ENCODE data around the gene CD2AP. TPM values are rescaled to one million over a fixed set of nuclear protein-coding genes. Genes with fewer than 3 reads are reported as not detected.

Gene CD2AP
- total RNA-seq, 3 donors from 2014 or later, result 21.3 to 60.7 (median 34.4) TPM

- Histone ChIP-seq H3K36me3 (no peaks in the 10 kb centered on the region), H3K4me3 (no peak overlapping the region), H3K9me3 (no peaks in the 10 kb centered on the region), H3K27ac (no peak overlapping the region), H3K27me3 (no peaks in the 10 kb centered on the region), H3K4me1 (no peaks in the 10 kb centered on the region)
- no peak for TF ChIP-seq POLR2AphosphoS5 (IDR thresholded peaks at IDR 0.05)
- TF ChIP-seq, protein P1, sequence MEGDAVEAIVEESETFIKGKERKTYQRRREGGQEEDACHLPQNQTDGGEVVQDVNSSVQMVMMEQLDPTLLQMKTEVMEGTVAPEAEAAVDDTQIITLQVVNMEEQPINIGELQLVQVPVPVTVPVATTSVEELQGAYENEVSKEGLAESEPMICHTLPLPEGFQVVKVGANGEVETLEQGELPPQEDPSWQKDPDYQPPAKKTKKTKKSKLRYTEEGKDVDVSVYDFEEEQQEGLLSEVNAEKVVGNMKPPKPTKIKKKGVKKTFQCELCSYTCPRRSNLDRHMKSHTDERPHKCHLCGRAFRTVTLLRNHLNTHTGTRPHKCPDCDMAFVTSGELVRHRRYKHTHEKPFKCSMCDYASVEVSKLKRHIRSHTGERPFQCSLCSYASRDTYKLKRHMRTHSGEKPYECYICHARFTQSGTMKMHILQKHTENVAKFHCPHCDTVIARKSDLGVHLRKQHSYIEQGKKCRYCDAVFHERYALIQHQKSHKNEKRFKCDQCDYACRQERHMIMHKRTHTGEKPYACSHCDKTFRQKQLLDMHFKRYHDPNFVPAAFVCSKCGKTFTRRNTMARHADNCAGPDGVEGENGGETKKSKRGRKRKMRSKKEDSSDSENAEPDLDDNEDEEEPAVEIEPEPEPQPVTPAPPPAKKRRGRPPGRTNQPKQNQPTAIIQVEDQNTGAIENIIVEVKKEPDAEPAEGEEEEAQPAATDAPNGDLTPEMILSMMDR (IDR thresholded peaks at IDR 0.05), result no peak
- no peak for TF ChIP-seq POLR2A (IDR thresholded peaks at IDR 0.05)
- no peak for DNase-seq (ENCODE audit: low spot score in 2 of 2)
- intact Hi-C loops (cut with DNase I; ENCODE audit: low total_unique reads), result no loop called here
These were observed 52.1 kb downstream of the CD2AP start for GRCh38 chr6:47529734-47530133.

GRCh38 chr6:47532981-47533585, 55.5 kb downstream of the CD2AP start:
- no peaks in the 10 kb centered on the region for H3K4me1 ChIP-seq
- no peak overlapping the region for H3K27ac ChIP-seq
- TF ChIP-seq POLR2AphosphoS5 (IDR thresholded peaks at IDR 0.05) (no peak), POLR2A (IDR thresholded peaks at IDR 0.05) (no peak)
- TF ChIP-seq, protein P1 (IDR thresholded peaks at IDR 0.05), result no peak
- H3K27me3 ChIP-seq, result no peaks in the 10 kb centered on the region
- DNase-seq (ENCODE audit: low spot score in 2 of 2), result no peak
- intact Hi-C loops (cut with DNase I; ENCODE audit: low total_unique reads), result no loop called here
- no peaks in the 10 kb centered on the region for H3K9me3 ChIP-seq
- H3K4me3 ChIP-seq, result no peak overlapping the region
- no peaks in the 10 kb centered on the region for H3K36me3 ChIP-seq

- DNase-seq (ENCODE audit: low spot score in 2 of 2), result no peak
- TF ChIP-seq, protein P1 (IDR thresholded peaks at IDR 0.05), result no peak
- TF ChIP-seq POLR2A (IDR thresholded peaks at IDR 0.05) (no peak), POLR2AphosphoS5 (IDR thresholded peaks at IDR 0.05) (no peak)
- intact Hi-C loops (cut with DNase I; ENCODE audit: low total_unique reads), result no loop called here
- H3K27me3 ChIP-seq, result no peaks in the 10 kb centered on the region
- no peak overlapping the region for H3K4me3 ChIP-seq
- H3K27ac ChIP-seq, result no peak overlapping the region
- no peaks in the 10 kb centered on the region for H3K36me3 ChIP-seq
- H3K9me3 ChIP-seq, result no peaks in the 10 kb centered on the region
- H3K4me1 ChIP-seq, result no peaks in the 10 kb centered on the region
These were observed 56.5 kb downstream of the CD2AP start for GRCh38 chr6:47534063-47534462.

DNA sequence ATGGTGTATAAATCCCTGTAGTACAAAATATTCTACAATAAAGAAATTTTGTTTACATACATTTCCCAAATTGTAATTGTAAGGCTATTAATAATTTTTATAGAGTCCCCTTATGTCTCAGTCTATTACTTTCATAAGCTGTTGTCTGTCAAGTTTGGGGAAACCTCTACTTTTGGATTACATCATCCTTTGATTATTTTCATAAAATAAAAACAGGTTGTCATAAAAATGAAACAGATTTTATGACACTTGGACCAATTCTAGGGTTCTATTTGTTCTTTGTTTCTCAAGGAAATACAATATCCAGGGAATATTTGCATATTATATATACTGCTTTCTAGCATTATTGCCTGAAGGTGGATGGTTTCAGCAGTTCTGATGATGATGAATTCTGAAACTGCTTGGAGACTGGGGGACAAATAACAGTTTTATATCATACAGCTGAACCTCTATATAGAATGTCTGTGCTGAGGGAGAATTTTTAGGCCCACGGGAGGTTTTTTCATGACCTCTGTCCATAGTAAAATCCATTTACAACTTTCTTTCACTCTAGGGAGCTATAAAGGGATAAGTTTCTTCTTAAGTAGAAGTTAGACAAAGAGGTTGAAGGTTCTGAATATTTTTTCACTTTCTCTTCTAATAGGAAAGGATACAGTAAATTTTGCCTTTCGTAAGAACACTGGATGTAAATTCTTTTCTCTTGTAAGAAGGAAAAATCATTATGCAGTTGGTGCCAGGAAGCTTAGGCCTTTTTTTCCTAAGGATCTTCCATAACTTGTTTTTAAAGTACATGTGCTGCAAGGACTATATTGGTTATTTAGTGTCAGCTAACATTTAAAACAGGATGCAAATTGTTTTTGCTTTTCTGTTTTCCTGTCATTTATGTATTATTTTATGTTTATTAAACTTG, 58.0 kb downstream of the CD2AP start:
- Histone ChIP-seq H3K27me3 (no peaks in the 10 kb centered on the region), H3K4me1 (no peaks in the 10 kb centered on the region), H3K4me3 (no peak overlapping the region), H3K36me3 (no peaks in the 10 kb centered on the region), H3K9me3 (no peaks in the 10 kb centered on the region), H3K27ac (no peak overlapping the region)
- no peak for TF ChIP-seq POLR2A (IDR thresholded peaks at IDR 0.05)
- no peak for TF ChIP-seq POLR2AphosphoS5 (IDR thresholded peaks at IDR 0.05)
- TF ChIP-seq, protein P1 (IDR thresholded peaks at IDR 0.05), result no peak
- DNase-seq (ENCODE audit: low spot score in 2 of 2), result no peak
- intact Hi-C loops (cut with DNase I; ENCODE audit: low total_unique reads), result no loop called here

DNA sequence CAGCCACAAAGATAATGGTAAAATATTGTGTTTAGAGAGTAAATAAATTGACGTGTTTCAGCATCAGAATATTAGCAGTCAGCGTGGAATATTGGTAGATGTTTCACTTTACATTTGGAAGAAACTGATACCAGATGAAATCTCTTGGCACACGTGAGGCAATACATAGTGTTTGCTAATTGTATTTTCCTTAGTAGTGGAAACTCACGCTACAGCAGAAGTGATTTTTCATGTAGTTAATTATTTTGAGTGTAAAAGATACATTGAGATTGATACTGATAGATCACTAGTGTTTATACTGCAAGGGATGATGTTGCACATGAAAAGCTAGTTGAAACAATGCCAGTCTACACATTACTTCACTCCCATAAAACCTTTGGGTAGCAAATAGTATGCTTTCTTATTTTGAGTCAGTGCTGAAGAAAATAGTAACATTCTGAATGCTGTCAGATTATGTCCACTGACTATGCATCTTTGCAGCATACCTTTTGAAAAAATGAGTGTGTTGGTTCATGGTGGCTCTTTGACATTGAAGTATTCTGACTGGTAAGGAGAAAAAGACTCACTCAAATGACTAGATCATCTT, 59.3 kb downstream of the CD2AP start:
- Histone ChIP-seq H3K9me3 (no peaks in the 10 kb centered on the region), H3K4me3 (no peak overlapping the region), H3K4me1 (no peaks in the 10 kb centered on the region), H3K27me3 (no peaks in the 10 kb centered on the region), H3K36me3 (no peaks in the 10 kb centered on the region), H3K27ac (no peak overlapping the region)
- TF ChIP-seq, protein P1 (IDR thresholded peaks at IDR 0.05), result no peak
- TF ChIP-seq POLR2A (IDR thresholded peaks at IDR 0.05), result no peak
- no peak for TF ChIP-seq POLR2AphosphoS5 (IDR thresholded peaks at IDR 0.05)
- intact Hi-C loops (cut with DNase I; ENCODE audit: low total_unique reads), result no loop called here
- DNase-seq (ENCODE audit: low spot score in 2 of 2), result no peak

Measured in breast epithelium (tissue), 4 donors.